ENCODE data around the gene CBFB.

CBFB gene

DNA sequence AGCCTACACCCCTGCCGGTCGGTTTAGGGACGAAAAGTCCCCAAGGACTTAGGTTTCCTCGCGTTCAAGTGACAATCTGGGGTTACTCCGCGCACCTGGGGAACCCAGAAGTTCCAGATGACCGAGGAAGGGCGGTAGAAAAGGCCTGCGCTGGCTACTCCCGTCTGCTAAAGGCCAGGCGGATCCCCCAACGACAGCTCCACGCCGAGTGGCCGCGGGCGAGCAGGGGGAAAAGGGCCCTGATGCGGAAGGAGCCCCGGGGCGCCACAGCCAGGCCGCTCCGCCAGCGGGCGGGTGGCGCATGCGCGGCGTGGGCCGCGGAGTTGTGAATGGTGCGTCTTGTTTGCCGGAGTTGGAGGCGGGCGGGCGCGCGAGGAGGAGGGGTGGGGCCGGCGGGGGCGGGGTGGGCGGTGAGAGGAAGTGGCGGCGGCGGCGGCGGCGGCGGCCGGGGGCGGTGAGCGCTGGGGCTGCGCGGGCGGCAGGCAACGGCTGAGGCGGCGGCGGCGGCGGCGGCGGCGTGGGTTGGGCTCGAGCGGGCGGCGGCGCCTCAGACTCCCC, at the start of gene CBFB:
Gene CBFB, plus strand, starts transcription at position 454 of the 558 bp plus-strand sequence. CDS start 259 bp downstream, outside the sequence.
- no peak; the same call in 1 of the 2 replicates for TF ChIP-seq GATA2 (IDR thresholded peaks at IDR 0.05; ENCODE audit: low read depth, low read length)
- no peak for TF ChIP-seq GATA3 (IDR thresholded peaks at IDR 0.05; ENCODE audit: low read depth, low read length)

DNA sequence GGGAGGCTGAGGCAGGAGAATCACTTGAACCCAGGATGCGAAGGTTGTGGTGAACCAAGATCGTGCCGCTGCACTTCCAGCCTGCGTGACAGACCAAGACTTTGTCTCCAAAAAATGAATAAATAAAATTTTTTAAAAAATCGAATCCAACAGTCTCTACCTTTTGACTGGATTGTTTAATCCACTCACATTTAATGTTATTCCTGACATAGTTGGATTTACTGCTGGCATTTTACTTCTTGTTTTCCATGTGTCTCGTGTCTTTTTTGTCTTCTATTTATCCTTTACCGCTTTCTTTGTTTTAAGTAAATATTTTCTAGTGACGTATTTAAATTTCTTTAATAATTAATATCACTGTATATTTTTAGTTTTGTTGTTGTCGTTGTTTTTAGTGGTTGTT, 45.9 kb upstream of the CBFB start:
- TF ChIP-seq GATA2 (IDR thresholded peaks at IDR 0.05; ENCODE audit: low read depth, low read length): no peak
- no peak for TF ChIP-seq GATA3 (IDR thresholded peaks at IDR 0.05; ENCODE audit: low read depth, low read length)

DNA sequence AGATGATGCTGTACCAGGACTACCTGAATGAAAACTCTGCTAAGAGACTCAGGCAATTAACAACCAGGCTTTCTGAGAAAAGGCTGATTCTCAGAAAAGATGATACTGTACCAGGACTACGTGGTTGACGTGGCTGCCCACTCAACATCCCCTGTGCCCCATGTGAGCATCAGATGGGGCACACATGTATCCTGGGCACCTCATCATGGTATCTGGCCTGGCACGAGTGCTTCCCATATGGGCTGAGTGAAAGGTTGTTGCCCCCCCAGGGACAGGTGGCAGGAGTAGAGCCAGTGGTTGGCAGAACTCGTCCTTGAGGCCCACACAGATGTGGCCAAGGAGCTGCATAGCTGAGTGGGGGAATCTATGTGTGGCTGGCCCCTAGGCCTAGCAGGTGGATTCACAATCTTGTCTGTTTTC, 44.0 kb upstream of the CBFB start:
- no peak for TF ChIP-seq GATA2 (IDR thresholded peaks at IDR 0.05; ENCODE audit: low read depth, low read length)
- TF ChIP-seq GATA3 (IDR thresholded peaks at IDR 0.05; ENCODE audit: low read depth, low read length): no peak

DNA sequence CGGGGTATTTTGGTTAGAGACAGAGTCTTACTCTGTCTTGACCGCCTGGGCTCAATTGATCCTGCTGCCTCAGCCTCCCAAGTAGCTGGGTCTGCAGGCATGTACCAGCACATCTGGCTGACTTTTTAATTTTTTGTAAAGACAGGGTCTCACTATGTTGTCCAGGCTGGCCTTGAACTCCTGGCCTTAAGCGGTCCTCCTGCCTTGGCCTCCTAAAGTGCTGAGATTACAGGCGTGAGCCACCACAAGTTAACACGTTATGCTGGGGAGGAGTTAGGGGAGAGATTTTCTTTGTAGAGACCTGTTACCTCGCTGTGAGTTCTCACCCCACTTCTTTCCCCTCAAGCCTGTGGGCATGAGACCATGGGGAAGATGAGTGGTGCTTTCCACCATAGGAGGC, 42.4 kb upstream of the CBFB start:
- TF ChIP-seq GATA2 (IDR thresholded peaks at IDR 0.05; ENCODE audit: low read depth, low read length): no peak
- no peak for TF ChIP-seq GATA3 (IDR thresholded peaks at IDR 0.05; ENCODE audit: low read depth, low read length)

DNA sequence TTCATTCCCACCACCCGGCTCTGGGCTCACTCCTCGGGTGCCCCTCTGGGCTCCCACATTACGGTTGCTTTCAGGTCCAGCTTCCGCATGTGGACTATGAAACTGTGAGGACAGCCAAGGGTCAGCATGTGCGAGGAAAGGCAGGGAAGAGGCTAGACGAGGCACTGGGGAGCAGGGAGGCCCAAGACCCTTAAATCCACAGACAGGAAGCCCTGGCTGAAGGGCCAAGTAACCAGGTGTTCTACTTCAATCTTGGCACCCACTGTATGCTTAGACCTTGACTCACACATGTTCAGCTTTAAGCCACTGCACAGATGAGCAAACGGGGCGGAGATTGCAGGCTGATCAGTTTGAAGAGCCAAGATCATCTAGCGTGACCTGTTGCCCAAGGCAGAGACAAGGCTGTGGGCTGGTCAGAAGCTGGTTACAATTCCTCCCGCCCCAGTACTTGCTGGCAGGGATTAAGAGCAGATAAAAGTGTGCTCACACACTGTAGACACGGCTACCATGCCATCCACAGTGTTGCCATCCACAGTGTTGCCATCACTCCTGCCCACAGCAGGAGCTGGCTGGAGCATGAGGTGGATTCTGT, 40.7 kb upstream of the CBFB start, which contains the start of gene CES4A:
Gene CES4A, plus strand, starts transcription at position 393 of the 592 bp plus-strand sequence. Its CDS starts 184 bp downstream, at position 577.
- TF ChIP-seq GATA3 (IDR thresholded peaks at IDR 0.05; ENCODE audit: low read depth, low read length) (no peak), GATA2 (IDR thresholded peaks at IDR 0.05; ENCODE audit: low read depth, low read length) (no peak)

DNA sequence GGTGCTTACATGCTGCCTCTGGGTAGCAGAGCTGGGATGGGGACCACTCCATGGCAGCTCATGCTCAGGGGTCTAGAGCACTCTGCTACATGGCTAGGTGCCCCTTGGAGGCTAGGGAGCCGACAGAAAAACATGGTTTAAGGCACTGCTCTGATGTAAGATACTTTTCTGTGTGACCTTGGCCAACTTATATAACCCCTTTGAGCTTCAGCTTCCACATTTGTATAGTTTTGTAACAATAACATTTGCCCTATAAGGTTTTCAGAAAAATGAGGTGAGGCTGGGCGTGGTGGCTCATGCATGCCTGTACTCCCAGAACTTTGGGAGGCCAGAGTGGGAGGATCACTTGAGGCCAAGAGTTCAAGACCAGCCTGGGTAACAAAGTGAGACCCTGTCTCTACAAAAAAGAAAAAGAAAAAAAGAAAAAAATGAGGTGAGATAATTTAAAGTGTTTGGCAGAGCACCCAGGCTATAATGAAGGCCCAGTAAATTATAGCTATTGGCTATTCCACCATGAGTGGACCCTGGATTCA, 37.3 kb upstream of the CBFB start:
- TF ChIP-seq GATA3 (IDR thresholded peaks at IDR 0.05; ENCODE audit: low read depth, low read length): no peak
- no peak for TF ChIP-seq GATA2 (IDR thresholded peaks at IDR 0.05; ENCODE audit: low read depth, low read length)

DNA sequence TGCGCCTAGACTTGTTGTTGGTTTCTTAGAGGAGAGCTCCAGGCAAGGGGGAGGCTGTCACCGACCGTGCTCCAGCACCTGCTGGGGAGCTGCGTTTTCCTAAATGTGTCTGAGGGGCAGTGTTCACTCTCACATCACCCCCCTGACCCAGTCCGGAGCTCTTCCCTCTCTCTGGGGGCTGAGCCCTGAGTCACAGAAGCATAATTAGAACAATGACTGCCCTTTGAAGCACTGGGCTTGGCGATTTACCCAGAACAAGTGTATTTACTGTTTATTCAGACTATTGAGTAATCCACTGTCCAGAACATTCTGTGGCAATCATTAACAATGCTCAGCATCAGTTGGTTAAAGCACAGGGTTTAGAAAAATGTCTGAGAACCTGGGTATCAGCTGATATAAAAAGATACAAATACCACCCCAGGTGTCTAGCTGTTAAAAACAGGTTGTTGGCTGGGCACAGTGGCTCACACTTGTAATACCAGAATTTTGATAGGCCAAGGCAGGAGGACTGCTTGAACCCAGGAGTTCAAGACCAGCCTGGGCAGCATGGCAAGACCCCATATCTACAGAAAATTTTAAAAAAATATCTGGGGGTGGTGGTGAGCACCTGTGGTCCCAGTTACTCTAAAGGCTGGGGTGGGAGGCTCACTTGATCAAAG, 32.5 kb upstream of the CBFB start:
- TF ChIP-seq GATA3 (IDR thresholded peaks at IDR 0.05; ENCODE audit: low read depth, low read length): no peak
- TF ChIP-seq GATA2 (IDR thresholded peaks at IDR 0.05; ENCODE audit: low read depth, low read length): no peak

DNA sequence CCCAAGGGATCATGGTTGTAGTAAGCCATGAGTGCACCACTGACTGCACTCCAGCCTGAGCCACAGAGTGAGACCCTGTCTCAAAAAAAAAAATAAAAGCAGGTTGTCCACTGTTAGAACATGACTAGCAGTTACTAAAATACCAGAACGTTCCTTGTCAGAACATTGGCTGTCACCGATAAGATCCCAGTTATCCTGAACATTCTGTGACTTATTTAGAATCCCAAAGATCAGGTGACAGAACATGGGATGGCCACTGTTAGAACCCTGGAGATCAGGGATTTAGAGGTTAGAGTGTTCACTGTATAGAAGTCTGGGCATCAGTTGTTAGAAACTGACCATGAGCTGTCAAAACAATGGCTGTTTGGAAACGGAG, 32.0 kb upstream of the CBFB start:
- no peak for TF ChIP-seq GATA2 (IDR thresholded peaks at IDR 0.05; ENCODE audit: low read depth, low read length)
- no peak for TF ChIP-seq GATA3 (IDR thresholded peaks at IDR 0.05; ENCODE audit: low read depth, low read length)

DNA sequence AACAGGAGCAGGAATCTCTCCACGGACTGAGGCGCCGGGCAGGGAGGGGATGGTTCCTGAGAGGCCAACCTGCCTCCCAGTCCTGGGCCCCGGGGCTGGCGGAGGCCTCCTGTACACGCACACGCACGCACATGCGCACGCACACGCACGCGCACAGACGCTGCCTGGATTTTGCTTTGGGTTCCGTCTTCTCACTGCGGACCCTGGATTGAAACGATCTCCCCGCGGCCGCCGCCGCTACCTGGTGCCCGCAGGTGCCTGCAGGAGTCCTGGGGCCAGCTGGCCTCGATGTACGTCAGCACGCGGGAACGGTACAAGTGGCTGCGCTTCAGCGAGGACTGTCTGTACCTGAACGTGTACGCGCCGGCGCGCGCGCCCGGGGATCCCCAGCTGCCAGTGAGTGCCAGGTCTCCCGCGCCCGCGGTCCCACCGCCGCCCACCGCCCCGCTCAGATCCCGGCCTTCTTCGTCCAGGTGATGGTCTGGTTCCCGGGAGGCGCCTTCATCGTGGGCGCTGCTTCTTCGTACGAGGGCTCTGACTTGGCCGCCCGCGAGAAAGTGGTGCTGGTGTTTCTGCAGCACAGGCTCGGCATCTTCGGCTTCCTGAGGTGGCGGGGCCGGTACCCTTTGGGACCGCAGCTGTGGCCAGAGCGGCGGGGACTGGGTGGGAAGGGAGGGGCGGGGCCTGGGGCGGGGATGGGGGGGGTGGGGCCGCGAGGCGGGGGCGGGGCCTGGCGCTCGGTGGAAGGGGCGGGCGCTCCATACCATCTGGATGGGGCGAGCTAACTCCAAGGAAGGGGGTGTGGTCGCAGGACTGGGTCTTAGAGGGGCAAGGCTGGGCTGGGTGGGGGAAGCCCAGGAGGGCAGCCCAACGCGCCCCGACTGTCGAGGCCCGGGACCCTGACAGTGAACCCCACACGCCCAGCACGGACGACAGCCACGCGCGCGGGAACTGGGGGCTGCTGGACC, 28.3 kb upstream of the CBFB start:
- no peak for TF ChIP-seq GATA3 (IDR thresholded peaks at IDR 0.05; ENCODE audit: low read depth, low read length)

DNA sequence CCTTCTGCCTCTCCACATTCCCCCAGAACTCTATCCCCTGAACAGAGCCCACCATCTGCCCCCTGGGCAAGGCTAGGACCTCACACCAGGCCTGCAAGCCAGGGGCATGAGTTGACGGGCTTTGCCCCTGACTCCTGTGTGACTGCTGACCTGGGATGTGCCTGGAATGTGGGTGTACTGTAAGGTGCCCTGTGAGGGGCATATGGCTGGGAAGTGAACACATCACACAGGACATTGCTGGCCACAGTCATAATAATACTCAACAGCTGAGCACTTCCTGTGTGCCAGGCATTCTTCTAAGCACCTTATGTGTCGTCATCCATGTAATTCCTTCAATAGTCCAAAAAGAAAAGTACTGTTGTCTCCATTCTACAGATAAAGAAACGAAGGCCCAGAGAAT, 27.2 kb upstream of the CBFB start:
- TF ChIP-seq GATA2 (IDR thresholded peaks at IDR 0.05; ENCODE audit: low read depth, low read length) (no peak), GATA3 (IDR thresholded peaks at IDR 0.05; ENCODE audit: low read depth, low read length) (no peak)

DNA sequence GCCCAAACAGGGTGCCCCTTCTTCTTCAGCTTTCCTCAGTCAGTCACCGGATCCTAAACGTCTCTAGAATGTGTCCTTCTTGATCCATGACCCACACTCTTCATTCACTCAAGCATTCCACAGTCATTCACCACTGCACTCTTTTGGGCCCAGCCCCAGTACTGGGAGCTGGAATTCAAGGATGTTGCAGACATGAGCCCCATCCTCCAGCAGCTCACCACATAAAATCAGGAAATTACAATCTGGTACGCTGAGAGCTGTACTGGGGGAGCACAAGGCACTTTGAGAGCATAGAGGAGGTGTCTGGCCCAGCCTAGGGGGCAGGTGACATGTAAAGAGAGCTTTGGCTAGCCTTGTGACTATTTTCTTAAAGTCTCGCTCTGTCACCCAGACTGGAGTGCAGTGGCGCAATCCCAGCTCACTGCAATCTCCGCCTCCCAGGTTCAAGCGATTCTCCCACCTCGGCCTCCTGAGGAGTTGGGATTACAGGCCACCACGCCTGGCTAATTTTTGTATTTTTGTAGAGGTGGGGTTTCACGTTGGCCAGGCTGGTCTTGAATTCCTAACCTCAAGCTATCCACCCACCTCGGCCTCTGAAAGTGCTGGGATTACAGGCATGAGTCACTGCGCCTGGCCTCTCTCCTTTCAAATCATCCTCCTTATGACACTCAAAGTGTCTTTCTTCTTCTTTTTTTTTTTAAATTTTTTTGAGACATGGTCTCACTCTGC, 21.9 kb upstream of the CBFB start:
- no peak for TF ChIP-seq GATA3 (IDR thresholded peaks at IDR 0.05; ENCODE audit: low read depth, low read length)
- no peak for TF ChIP-seq GATA2 (IDR thresholded peaks at IDR 0.05; ENCODE audit: low read depth, low read length)

DNA sequence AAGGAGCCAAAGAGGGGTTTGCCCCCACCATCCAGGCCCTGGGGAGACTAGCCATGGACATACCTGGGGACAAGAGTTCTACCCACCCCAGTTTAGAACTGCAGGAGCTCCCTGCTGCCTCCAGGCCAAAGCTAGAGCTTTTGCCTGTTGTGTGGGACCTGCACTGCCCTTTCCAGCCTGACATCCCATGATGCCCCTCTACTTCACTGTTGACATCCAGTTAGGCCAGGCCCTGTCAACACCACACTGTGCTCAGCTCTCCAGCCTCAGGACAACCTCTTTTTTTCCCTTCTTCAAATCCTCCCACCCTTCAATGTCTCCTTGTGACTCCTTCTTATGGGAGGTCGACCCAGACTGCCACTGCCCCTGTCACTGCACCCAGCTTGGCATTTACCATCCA, 19.8 kb upstream of the CBFB start:
- TF ChIP-seq GATA3 (IDR thresholded peaks at IDR 0.05; ENCODE audit: low read depth, low read length) (no peak), GATA2 (IDR thresholded peaks at IDR 0.05; ENCODE audit: low read depth, low read length) (no peak)

DNA sequence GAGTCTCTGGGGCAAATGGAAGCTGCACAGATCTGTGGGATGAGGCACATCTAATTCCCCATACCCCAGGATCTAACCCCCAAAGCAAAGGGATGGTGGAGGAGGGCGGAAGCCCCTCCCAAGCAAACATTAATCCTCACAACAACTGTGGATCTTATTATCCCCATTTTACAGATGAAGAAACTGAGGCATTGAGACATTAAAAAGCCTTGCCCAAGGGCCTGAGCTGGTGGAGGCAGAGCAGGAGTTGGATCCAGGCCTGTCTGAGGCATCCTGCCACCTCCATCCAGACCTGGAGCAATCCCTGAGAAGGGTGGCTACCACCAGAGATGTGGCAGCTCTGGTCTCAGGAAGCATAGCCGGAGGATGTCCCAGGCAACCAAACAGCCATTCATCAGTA, 17.7 kb upstream of the CBFB start:
- TF ChIP-seq GATA2 (IDR thresholded peaks at IDR 0.05; ENCODE audit: low read depth, low read length) (no peak), GATA3 (IDR thresholded peaks at IDR 0.05; ENCODE audit: low read depth, low read length) (no peak)
